NCI-H446 (cell line): ENCODE data around the gene C1S.
"Not testable (repeated sequence)": the region's sequence is repeated elsewhere in the genome, so short reads cannot be mapped to it uniquely, and the experiment has no call there.

ENCODE experiments used
- DNase-seq, 2 experiments: peaks; one replicate each; lab custom pipeline; 2025; lab: John Stamatoyannopoulos, UW

Gene C1S

DNA sequence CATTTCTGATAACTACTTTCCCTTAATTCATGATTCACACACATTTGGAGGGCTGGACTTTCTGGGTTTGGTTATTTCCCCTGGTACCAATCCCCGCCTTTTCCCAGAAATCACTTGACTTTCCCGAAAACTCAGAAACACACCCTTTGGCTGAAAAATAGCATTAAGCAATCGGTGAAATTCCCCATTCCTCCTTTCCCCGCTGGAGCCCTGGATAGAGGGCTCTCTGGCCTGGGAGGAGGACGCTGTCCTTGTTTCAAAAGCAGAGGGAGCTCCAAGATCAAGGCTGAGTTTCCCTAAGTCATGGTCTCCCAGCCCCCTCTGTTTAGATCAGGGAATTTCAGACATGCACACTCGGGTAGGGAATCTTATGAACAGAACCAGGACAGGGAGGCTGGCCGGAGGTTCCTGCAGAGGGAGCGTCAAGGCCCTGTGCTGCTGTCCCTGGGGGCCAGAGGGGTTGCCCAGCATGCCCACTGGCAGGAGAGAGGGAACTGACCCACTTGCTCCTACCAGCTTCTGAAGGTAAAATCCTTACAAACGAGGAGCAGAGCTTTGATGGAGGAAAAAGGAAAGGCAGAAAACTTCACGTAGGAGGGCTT, at the start of gene C1S:
TSS of gene C1S (plus strand) at position 366 of the 602 bp plus-strand sequence. CDS start 1,195 bp downstream, outside the sequence.
- no peak for DNase-seq

DNA sequence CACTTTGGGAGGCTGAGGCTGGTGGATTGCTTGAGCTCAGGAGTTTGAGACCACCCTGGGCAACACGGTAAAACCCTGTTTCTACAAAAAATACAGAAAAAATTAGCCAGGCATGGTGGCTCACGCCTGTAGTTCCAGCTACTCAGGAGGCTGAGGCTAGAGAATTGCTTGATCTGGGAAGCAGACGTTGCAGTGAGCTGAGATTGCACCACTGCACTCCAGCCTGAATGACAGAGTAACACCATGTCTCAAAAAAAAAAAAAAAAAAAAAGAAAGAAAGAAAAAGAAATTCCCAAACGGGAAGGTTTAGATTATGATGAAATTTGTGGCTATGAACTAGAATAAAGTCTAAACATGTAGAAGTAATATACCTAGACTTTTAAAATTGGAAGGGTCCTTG, 49.1 kb upstream of the C1S start:
- not testable (repeated sequence) for DNase-seq

DNA sequence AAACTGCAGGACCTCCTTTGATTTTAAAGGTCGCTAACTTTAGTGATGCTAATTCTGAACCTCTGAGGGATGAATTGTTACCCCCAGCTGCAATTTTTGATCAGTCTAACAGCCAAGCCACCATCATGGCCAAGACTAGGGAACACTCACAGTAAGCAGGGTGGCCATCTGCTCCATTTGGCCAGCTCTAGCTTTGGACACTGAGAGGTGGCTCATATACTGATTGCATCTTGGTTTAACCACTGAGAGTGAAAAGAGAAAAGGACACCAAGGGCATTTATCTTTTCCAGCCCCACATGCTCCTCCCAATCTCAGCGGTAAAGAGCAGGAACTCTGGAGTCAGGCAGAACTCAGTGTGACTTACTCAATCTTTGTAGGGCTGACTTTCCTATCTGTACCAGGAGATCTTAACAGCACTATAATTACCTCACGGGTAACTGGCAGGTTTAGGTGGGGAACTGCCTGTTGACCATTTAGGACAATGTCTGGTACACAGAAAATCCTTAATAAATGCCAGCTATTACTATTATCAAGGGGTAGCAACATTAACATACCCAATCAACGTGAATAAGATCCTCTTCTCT, 48.4 kb upstream of the C1S start:
- no peak for DNase-seq

DNA sequence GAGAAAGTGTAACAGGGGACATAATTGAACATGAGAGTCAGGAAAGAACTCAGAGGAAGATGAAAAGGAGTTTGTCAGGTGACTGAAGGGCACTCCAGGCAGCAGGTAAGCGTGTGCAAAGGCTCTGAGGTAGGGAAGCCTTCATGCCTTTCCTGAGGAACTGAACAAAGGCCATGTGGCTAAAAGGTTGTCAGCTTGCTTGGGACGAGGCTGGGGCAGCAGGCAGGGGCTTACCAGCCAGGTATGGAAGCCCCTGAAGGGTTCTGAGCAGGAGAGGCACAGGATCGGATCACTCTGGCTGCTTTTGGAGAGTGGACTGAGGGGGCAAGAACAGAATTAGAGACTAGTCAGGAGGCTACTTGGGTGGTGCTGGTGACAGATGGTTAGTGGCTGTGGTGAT, 47.4 kb upstream of the C1S start:
- DNase-seq, result no peak

DNA sequence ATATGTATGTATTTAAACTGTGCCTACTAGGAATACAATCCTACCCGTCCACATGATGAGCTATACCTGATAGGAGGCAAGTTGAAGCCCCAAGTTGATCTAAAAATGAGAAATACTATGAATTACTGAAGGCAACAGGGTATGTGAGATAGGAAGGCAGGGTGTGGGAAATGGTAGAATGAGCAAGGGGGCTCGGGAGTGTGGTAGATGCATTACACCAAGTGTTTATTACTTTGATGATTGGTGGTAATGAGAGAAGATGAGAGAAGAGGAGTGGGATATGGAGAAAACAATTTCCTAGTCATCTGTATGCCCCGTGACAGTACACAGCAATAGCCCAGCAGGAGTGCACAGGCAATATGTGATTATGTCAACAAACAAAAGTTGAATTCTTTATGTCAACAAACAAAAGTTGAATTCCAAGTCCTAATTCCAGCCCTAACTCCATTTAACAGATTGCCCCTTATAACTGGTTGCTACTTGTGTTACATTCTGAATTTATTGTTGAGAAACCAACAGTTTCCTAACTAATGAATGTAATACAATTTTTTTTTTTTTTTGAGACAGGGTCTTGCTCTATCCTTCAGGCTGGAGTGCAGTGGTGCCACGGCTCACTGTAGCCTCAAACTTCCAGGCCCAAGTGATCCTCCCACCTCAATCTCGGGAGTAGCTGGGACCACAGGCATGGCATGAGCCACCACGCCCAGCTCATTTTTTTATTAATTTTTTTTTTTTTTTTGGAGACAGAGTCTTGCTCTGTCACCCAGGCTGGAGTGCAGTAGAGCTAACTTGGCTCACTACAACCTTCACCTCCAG, 44.8 kb upstream of the C1S start:
- no peak for DNase-seq

DNA sequence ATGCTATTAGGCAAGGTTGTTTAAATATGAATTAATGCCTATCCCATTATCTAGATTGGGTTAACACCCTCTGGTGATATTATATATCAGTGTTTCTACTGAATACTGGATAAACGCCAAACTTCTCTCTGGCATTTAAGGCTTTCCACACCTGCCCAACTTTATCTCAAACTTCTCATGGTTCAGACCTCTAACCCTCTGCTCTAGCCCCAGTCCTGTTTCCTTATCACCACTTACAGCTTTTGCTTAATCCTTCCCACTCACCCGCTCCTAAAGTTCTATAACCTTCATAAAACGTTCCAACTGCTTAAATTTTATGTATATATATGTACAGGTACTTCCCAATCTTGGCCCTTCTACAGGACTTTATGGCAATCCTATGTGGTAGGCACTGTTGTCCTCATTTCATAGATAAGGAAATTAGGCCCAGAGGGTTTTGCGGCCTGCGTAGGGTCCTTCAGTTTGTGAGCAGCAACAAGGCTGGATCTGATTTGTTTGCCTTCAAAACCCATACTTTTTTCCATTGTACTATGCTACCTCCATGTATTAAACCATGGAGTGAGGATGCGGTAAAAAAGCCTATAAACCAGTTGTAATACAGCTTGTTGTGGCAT, 43.5 kb upstream of the C1S start:
- no peak for DNase-seq

DNA sequence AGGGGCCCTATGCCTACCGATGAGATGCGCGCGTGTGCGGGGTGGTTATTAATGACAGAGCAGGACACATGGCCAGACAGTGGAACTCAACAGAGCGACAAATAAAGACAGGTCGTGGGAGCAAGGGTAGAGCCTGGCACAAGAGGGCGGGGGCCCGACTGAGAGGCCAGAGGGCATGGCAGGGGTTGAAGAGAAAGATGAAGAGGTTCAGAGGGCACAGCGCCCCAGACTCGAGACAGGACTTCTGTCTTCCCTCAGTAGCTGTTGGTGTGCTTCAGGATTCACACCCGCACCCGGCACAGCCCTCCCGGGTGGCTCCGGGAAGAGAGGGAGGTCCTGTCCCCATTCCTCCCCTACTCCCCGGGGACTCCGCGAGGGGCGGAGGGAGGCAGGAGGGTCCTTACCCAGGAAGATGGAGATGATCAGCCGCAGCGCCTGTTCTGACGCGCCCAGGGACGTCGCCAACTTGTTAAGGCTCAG, 42.6 kb upstream of the C1S start:
- peak; percentile 58 to 85 for DNase-seq

DNA sequence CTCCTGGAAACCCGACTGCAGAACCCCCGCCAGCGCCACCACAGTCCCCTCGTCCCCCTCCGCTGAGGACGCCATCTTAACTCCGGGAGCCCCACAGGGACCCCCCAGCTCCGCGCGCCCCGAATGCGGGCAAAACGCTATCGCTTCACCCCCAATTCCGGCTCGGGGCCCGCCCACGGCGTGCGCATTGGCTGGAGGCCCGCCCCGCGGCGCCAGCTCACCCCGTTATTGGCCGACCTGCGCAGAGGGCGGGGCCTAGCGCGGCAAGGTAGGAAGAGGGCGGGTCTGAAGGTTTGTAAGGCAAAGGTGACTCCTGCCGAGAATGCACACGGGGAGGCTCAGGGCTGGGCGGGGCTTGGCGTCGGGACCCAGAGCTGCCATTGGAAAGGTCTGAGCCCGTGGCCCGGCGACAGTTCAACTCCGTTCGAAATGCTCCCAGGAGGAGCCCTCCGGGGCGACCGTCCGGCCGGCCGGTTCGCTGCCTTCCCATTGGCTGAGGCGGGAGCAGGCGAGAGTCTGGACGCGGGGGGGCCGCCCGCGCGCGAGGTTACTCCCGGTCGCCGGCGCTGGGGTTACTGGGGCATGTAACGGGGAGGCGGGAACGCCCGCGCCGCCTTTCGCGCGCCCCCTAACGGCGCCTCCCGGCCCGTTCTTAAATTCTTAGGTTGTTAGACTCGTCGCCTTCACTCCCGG, 42.0 kb upstream of the C1S start, which contains the start of gene LPCAT3:
TSS of gene LPCAT3 (minus strand) at position 127 of the 693 bp plus-strand sequence. CDS start at position 75, 52 bp downstream.
- DNase-seq, result peak; percentile 89 to 97

DNA sequence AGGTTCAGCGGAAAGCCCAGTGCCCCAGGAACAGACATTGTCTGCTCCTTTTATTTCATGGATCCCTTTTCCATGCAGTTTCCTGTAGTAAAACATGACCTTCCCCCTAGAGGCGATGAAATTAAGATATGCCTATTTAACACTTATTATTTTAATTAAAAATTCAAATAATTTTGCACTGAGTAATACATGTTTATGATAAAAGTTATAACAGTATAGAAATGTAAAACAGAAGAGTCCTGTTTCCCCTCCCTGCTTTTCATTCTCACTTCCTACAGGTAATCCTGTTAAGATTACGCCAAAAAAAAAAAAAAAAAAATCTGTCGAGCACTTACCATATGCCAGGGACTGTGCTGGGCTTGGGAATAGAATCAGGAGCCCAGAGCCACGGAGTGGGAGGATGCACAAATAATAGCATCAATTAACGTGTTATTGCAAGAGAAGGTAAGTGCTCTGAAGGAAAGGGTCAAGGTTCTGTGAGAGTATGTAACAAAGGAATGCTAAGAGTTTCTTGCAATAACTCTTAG, 41.4 kb upstream of the C1S start:
- peak in 1 of 2 experiments; percentile 26 for DNase-seq

DNA sequence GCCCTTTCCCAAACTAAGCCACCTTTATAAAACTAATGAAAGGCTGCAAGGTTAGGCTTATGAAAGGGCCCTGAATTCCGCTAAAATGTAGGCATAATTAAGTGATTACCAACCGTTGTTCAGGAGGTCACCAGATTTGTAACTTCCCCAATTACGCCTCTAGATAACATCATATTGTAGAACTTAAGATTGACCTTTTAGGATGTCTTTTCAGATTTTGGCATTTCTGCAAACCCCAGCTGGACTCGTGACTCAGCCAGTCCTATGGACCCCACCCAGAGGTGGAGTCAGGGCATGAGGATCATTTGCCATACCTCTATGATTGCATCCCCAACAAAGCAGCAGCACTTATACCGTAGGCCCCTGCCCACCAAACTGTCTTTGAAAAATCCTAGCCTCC, 38.6 kb upstream of the C1S start:
- no peak for DNase-seq

DNA sequence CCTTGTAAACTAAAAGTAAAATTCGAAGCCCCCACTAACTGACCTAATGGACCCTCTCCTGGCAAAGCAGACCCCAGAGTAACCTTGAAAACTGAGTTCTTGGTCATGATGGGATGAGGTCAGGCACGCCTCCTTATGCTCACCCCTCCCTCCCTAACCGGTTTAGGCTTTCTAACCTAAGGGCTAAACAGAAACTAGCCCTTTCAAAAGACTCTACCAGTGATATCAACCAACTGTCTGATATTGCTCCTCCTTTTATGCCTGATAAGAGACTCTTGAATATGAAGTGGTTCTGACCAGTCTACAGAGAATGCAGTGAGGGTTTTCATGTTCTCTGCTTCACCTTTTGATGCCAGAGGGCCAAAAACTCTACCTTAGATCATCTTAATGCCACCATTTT, 37.4 kb upstream of the C1S start:
- no peak for DNase-seq

DNA sequence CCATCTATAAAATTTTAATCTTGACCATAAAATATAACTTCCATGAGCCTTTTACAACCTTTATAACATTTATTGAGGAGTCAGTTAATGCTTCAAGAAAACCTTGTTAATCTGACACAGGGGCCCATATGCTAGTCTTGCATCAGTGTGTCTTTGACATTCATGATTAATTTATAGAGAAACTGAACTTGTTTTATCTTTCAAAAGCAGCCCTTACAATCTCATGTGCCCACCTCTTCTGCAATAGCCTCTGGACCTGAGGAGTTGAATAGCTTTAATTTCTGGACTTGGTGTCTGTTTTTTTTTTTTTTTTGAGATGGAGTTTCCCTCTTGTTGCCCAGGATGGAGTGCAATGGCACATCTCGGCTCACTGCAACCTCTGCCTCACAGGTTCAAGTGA, 33.7 kb upstream of the C1S start:
- DNase-seq, result no peak

DNA sequence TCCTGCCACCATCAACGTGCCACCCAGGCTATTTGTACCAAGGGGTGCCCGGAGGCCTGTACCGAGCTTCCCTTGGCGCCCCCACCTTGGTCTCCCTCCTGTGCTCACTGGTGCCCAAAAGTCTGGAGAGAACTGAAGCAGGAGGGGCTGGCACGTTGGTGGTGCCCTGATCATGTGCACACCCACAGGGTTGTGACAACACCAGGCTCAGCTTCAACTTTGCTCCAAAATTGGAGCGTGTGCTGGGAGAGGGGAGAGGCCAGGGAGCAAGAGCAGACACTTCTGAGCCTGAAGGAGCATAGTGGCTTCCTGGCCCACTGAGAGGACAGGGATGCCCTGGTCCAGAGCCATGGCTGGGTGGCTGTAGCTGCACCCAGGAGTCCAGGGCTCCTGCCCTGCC, 29.2 kb upstream of the C1S start:
- DNase-seq, result no peak

DNA sequence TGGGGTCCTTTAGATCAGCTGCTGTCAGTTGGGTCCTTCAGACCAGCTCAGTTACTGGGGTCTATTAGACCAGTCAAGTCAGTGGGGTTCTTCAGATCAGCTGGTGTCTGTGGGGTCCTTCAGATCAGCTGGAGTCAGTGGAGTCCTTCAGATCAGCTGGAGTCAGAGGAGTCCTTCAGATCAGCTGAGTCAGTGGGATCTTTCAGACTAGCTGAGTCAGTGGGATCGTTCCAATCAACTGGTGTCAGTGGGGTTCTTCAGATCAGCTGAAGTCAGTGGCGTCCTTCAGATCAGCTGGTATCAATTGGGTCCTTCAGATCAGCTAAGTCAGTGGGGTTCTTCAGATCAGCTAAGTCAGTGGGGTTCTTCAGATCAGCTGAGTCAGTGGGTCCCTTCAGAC, 27.5 kb upstream of the C1S start:
- DNase-seq, result no peak

DNA sequence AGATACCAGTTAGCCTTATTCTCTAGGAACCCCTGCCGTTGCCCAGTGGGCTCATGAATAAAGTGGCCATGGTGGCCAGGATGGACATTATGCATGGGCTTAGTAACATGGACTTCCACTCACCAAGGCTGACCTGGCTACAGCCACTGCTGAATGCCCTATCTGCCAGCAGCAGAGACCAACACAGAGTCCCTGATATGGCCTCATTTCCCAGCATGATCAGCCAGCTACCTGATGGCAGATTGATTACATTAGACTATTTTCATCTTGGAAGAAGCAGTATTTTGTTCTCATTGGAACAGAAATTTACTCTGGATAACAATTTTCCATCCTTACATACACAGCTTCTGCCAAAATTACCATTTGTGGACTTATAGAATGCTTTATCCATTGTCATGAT, 26.1 kb upstream of the C1S start:
- no peak for DNase-seq

DNA sequence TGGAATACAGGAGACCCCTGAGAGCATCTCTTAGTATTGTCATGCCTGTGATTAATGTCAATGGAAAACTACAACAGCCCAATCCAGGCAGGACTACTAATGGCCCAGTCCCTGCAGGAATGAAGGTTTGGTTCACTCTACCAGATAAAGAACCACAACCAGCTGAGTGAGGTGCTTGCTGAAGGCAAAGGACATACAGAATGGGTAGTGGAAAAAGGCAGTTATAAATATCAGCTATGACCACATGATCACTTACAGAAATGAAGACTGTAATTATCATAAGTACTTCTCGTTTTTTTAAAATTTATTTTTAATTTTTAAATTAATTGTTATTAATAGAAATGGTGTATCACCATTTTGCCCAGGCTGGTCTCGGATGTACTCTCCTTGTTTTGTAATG, 25.1 kb upstream of the C1S start:
- DNase-seq, result no peak

DNA sequence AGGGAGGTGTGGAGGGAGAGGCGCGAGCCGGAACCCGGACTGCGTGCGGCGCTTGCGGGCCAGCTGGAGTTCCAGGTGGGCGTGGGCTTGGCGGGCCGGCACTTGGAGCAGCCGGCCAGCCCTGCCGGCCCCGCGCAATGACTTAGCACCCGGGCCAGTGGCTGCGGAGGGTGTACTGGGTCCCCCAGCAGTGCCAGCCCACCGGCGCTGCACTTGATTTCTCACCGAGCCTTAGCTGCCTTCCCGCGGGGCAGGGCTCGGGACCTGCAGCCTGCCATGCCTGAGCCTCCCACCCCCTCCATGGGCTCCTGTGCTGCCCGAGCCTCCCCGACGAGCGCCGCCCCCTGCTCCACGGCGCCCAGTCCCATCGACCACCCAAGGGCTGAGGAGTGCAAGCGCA, 23.1 kb upstream of the C1S start:
- DNase-seq, result not testable (repeated sequence)

DNA sequence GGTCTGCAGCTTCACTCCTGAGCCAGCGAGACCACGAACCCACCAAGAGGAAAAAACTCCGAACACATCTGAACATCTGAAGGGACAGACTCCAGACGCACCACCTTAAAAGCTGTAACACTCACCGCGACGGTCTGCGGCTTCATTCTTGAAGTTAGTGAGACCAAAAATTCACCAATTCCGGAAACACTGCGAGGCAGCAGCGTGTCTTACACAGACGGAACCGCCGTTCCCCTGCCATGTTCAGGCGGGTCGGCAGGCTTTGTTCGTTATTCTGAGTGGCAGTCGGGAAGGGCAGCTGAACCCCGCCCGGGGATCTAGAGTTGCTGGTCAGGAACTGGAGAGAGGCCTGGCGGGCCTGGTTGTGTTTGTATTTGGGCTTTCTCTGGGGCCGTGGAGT, 21.9 kb upstream of the C1S start:
- no peak for DNase-seq

DNA sequence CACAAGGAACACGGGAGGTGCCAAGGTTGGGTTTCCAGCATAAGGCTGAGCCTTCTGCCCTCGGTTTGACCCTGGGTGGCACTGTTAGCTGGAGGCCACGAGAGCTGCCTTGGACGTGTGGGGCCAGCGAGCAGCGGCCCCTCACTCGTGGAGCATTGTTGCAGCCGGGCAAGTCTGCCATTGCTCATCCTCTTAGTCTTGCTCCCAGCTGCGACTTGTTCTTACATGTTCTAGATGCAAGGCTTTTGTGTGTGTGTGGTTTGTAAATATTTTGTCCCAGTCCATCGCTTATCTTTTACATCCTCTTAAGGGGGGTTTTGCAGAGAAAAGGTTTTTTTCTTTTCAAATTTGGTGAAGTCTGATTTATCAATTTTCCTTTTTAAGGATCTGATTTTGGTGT, 21.1 kb upstream of the C1S start:
- no peak for DNase-seq

DNA sequence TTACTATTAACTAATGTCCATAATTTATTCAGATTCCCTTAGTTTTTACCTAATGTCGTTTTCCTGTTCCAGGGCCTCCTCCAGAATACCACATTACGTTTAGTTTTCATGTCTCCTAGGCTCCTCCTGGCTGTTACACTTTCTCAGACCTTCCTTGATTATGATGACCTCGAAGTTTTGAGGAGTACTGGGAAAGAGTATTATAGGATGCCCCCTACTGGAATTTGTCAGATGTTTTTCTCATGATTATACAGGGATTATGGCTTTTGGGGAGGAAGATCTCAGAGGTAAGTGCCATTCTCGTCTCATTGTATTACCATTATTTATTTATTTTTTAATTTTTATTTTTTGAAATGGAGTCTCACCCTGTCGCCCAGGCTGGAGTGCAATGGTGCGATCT, 17.7 kb upstream of the C1S start:
- DNase-seq, result peak in 1 of 2 experiments; percentile 55

DNA sequence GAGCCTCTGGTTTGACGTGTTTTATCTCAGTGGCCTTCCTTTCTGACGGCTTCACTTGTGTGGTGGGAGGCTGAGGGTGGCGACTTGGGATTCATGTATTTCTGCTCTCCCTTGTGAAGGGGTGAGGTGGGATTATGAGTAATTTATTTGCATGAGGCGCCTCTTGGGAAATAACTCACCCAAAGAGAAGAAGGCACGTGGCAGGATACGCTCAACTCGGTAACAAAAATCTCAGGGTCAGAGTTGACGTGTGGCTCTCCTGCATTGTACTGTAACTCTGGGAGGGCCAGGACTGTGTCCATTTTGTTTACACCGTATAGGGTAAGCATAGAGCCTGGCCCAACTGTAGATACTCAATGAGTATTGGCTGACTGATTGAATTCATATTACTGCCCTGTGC, 14.6 kb upstream of the C1S start:
- no peak for DNase-seq
